HepG2 (cell line): ENCODE measurements around the gene LITAFD. TPM values are rescaled to one million over a fixed set of nuclear protein-coding genes. Genes with fewer than 3 reads are reported as not detected.

Experiments used
- E2F5 ChIP-seq: sonication (generic); formaldehyde crosslinking; conservative IDR thresholded peaks from 2 replicates; pipeline ENCODE4 v1.4.0; 2020; ENCODE audit warnings: missing genetic modification reagents
- FOXK2 ChIP-seq: fragments of 450-650 bp; IDR thresholded peaks from 2 replicates; pipeline ENCODE4 v1.6.1; 2016
- GATAD1 ChIP-seq: IDR thresholded peaks from 2 replicates; pipeline ENCODE4 v1.6.1; 2016; ENCODE audit warnings: missing genetic modification reagents, missing compliant biosample characterization
- HHEX ChIP-seq: IDR thresholded peaks from 2 replicates; pipeline ENCODE4 v1.6.1; 2016; ENCODE audit warnings: control low read depth
- IKZF4 ChIP-seq: sonication (generic); formaldehyde crosslinking; IDR thresholded peaks from 2 replicates; pipeline ENCODE4 v1.5.1; 2020; ENCODE audit warnings: borderline replicate concordance, mild to moderate bottlenecking, low read depth, missing genetic modification reagents; ENCODE audit errors: not compliant biosample characterization
- KAT2B ChIP-seq: fragments of 150-350 bp; IDR thresholded peaks from 2 replicates; pipeline ENCODE4 v1.6.1; 2014; ENCODE audit warnings: low read depth, low read length, borderline replicate concordance
- KDM4B ChIP-seq: sonication (generic); formaldehyde crosslinking; IDR thresholded peaks from 2 replicates; pipeline ENCODE4 v1.4.0; 2020; ENCODE audit warnings: missing genetic modification reagents
- TBX3 ChIP-seq: fragments of 450-650 bp; IDR thresholded peaks from 2 replicates; pipeline ENCODE4 v1.6.1; 2017; ENCODE audit warnings: antibody characterized with exemption, mild to moderate bottlenecking, inconsistent platforms, borderline replicate concordance
- TCF7 ChIP-seq: sonication (generic); IDR thresholded peaks from 2 replicates; pipeline ENCODE4 v1.6.1; 2016; ENCODE audit warnings: antibody characterized with exemption, low read depth
- TP53 ChIP-seq: sonication (generic); formaldehyde crosslinking; conservative IDR thresholded peaks from 2 replicates; pipeline ENCODE4 v1.4.0; 2020; ENCODE audit warnings: missing genetic modification reagents
- ZBTB2 ChIP-seq: sonication (generic); formaldehyde crosslinking; IDR thresholded peaks from 2 replicates; pipeline ENCODE4 v1.8.0; 2022; ENCODE audit warnings: low read depth, missing genetic modification reagents
- ZC3H13 ChIP-seq: sonication (generic); formaldehyde crosslinking; IDR thresholded peaks from 2 replicates; pipeline ENCODE4 v1.8.1; 2023; ENCODE audit warnings: mild to moderate bottlenecking, missing genetic modification reagents, moderate library complexity
- ZFX ChIP-seq: sonication (generic); formaldehyde crosslinking; IDR thresholded peaks from 2 replicates; pipeline ENCODE4 v1.4.0; 2020; ENCODE audit warnings: mild to moderate bottlenecking, low read depth, missing genetic modification reagents, moderate library complexity
- ZNF20 ChIP-seq: sonication (generic); formaldehyde crosslinking; IDR thresholded peaks from 2 replicates; pipeline ENCODE4 v1.4.0; 2020; ENCODE audit warnings: mild to moderate bottlenecking, moderate library complexity, missing genetic modification reagents
- ZNF207 ChIP-seq: fragments of 450-650 bp; IDR thresholded peaks from 2 replicates; pipeline ENCODE4 v1.6.1; 2016; ENCODE audit warnings: antibody characterized with exemption, borderline replicate concordance
- ZNF224 ChIP-seq: sonication (generic); formaldehyde crosslinking; IDR thresholded peaks from 2 replicates; pipeline ENCODE4 v1.5.0; 2020; ENCODE audit warnings: mild to moderate bottlenecking, missing genetic modification reagents
- ZNF230 ChIP-seq: sonication (generic); formaldehyde crosslinking; IDR thresholded peaks from 2 replicates; pipeline ENCODE4 v1.4.0; 2020; ENCODE audit warnings: mild to moderate bottlenecking, missing genetic modification reagents
- ZNF251 ChIP-seq: sonication (generic); formaldehyde crosslinking; IDR thresholded peaks from 2 replicates; pipeline ENCODE4 v1.9.0; 2021; ENCODE audit warnings: mild to moderate bottlenecking, missing genetic modification reagents
- ZNF337 ChIP-seq: sonication (generic); formaldehyde crosslinking; IDR thresholded peaks from 2 replicates; pipeline ENCODE4 v1.5.1; 2020; ENCODE audit warnings: missing genetic modification reagents, low read depth, mild to moderate bottlenecking, borderline replicate concordance
- ZNF350 ChIP-seq: sonication (generic); formaldehyde crosslinking; IDR thresholded peaks from 2 replicates; pipeline ENCODE4 v1.4.0; 2020; ENCODE audit warnings: mild to moderate bottlenecking, low read depth, missing genetic modification reagents, borderline replicate concordance
- ZNF501 ChIP-seq: sonication (generic); formaldehyde crosslinking; IDR thresholded peaks from 2 replicates; pipeline ENCODE4 v1.5.1; 2020; ENCODE audit warnings: mild to moderate bottlenecking, moderate library complexity, missing genetic modification reagents
- ZNF556 ChIP-seq: sonication (generic); formaldehyde crosslinking; IDR thresholded peaks from 2 replicates; pipeline ENCODE4 v1.4.0; 2020; ENCODE audit warnings: mild to moderate bottlenecking, missing genetic modification reagents, borderline replicate concordance
- ZNF615 ChIP-seq: sonication (generic); formaldehyde crosslinking; IDR thresholded peaks from 2 replicates; pipeline ENCODE4 v1.5.0; 2020; ENCODE audit warnings: mild to moderate bottlenecking, missing genetic modification reagents, borderline replicate concordance
- ZNF883 ChIP-seq: sonication (generic); formaldehyde crosslinking; IDR thresholded peaks from 2 replicates; pipeline ENCODE4 v1.5.1; 2020; ENCODE audit warnings: mild to moderate bottlenecking, missing genetic modification reagents; ENCODE audit errors: not compliant biosample characterization
- polyA plus RNA-seq, 8 experiments: library from polyadenylated mRNA; depleted of rRNA in 3 of 8; stranded (reverse) in 7 of 8; unstranded in 1 of 8; fragments of >200 nt; fragmentation: Illumina TruSeq in 4 of 8; extraction: Trizol in 4 of 8; gene quantifications; 2 replicates each; pipeline versions ENCODE4 v1.2.1 to v1.2.3, GENCODE V29; 2011 to 2016; ENCODE audit warnings: low read depth in 4 of 8, missing spikeins in 1 of 8, mixed read lengths in 1 of 8; ENCODE audit not compliant: insufficient read depth in 1 of 8
- total RNA-seq, 5 experiments: library from RNA; depleted of rRNA; stranded (reverse); fragments of >200 nt; fragmentation: Illumina TruSeq; extraction: Trizol; gene quantifications; 2 replicates each; pipeline ENCODE4 v1.2.3, GENCODE V29; 2016; ENCODE audit warnings: low read depth in 1 of 5

Gene LITAFD
- total and polyA plus RNA-seq, 2 of the 13 experiments (the other 11 are each of a cell fraction or from before 2014, with no cell fraction given) = not detected

GRCh38 chr16:8868416-8869211 is 13.5 kb upstream of the LITAFD start, which contains the start of gene CARHSP1 (continued):
- TF ChIP-seq E2F5 (CRISPR knock-in tag) (no peak; the same call in none of the 2 replicates), KAT2B (no peak), GATAD1 (peak; percentile 49; the same call in 1 of the 2 replicates), ZNF615 (CRISPR knock-in tag) (no peak), ZFX (peak; percentile 79), ZNF883 (CRISPR knock-in tag) (peak; percentile 97), IKZF4 (CRISPR knock-in tag) (peak; percentile 39), ZNF501 (CRISPR knock-in tag) (peak; percentile 21), KDM4B (CRISPR knock-in tag) (no peak), ZBTB2 (CRISPR knock-in tag) (peak; percentile 27; the same call in 1 of the 2 replicates), ZNF556 (CRISPR knock-in tag) (no peak), ZNF230 (CRISPR knock-in tag) (peak; percentile 80), ZNF20 (CRISPR knock-in tag) (peak; percentile 25; the same call in 1 of the 2 replicates), ZNF350 (CRISPR knock-in tag) (no peak), ZNF251 (CRISPR knock-in tag) (no peak), HHEX (CRISPR knock-in tag) (no peak), ZC3H13 (CRISPR knock-in tag) (no peak), TBX3 (no peak), TP53 (CRISPR knock-in tag) (0 out of 2 replicates have a peak, but pooled peaks have one; percentile 31), ZNF207 (no peak), TCF7 (no peak), FOXK2 (no peak), ZNF224 (CRISPR knock-in tag) (0 out of 2 replicates have a peak, but pooled peaks have one; percentile 62), ZNF337 (CRISPR knock-in tag) (peak; percentile 80; the same call in 1 of the 2 replicates)
